ENCODE data around the gene HDAC11.
A peak's percentile ranks its signal among the peaks of the same experiment; 100 is the strongest.

DNA sequence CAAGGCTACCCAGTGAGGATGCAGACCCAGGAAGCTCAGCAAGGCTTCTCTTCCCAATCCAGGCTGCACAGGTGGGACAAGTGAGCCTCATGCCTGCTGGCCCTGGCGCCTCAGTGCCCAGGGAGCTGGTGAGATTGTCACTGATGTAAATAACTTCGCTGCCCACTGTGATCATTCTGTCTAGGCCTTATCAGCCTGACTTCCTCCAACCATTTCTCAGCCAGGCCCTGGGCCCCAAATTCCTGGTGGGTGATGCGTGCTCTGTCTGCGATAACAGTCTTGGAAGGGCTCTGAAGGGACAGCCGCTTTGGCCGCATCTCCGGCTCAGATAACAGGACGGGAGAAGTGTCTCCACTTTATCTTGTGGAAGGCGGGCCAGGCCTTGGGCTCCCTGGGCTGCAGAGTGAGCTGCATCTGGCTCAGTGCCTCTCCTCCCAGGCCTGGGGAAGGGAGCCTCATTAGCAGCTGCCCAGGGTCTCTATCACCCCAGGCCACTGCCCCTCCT, 66.6 kb downstream of the HDAC11 start:
- TF ChIP-seq SIN3A (IDR thresholded peaks at IDR 0.05; ENCODE audit: borderline replicate concordance in 2 of 2, control insufficient read depth in 1 of 2, low read depth in 2 of 2, low read length in 2 of 2) (no peak), RCOR1 (IDR thresholded peaks at IDR 0.05; ENCODE audit: borderline replicate concordance in 1 of 2, low read depth in 2 of 2, low read length in 2 of 2) (peak; percentile 43 to 97), ZFP36 (IDR thresholded peaks at IDR 0.05; ENCODE audit: low read depth, low read length, partially characterized antibody) (peak; percentile 63), ZNF77 (CRISPR knock-in tag; IDR thresholded peaks at IDR 0.05) (no peak), ZNF76 (CRISPR knock-in tag; IDR thresholded peaks at IDR 0.05; ENCODE audit: borderline replicate concordance) (no peak), BRF1 (IDR thresholded peaks at IDR 0.05; ENCODE audit: borderline replicate concordance, extremely low read depth, insufficient read length) (no peak), POLR2A (conservative IDR thresholded peaks at IDR 0.05) (no peak), EHMT2 (IDR thresholded peaks at IDR 0.05) (0 out of 2 replicates have a peak, but pooled peaks have one; percentile 36), MXI1 (IDR thresholded peaks at IDR 0.05; ENCODE audit: low read depth, low read length) (no peak), MAFG (tag; conservative IDR thresholded peaks at IDR 0.05) (no peak)
- TF ChIP-seq, protein P1, sequence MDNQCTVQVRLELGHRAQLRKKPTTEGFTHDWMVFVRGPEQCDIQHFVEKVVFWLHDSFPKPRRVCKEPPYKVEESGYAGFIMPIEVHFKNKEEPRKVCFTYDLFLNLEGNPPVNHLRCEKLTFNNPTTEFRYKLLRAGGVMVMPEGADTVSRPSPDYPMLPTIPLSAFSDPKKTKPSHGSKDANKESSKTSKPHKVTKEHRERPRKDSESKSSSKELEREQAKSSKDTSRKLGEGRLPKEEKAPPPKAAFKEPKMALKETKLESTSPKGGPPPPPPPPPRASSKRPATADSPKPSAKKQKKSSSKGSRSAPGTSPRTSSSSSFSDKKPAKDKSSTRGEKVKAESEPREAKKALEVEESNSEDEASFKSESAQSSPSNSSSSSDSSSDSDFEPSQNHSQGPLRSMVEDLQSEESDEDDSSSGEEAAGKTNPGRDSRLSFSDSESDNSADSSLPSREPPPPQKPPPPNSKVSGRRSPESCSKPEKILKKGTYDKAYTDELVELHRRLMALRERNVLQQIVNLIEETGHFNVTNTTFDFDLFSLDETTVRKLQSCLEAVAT (IDR thresholded peaks at IDR 0.05): no peak; a peak in 1 of 4 replicates
- TF ChIP-seq, protein P2, sequence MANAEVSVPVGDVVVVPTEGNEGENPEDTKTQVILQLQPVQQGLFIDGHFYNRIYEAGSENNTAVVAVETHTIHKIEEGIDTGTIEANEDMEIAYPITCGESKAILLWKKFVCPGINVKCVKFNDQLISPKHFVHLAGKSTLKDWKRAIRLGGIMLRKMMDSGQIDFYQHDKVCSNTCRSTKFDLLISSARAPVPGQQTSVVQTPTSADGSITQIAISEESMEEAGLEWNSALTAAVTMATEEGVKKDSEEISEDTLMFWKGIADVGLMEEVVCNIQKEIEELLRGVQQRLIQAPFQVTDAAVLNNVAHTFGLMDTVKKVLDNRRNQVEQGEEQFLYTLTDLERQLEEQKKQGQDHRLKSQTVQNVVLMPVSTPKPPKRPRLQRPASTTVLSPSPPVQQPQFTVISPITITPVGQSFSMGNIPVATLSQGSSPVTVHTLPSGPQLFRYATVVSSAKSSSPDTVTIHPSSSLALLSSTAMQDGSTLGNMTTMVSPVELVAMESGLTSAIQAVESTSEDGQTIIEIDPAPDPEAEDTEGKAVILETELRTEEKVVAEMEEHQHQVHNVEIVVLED (CRISPR knock-in tag; IDR thresholded peaks at IDR 0.05): no peak

All from K562 (cell line).